Measurements from ENCODE around the gene MPP7.

The MPP7 gene

DNA sequence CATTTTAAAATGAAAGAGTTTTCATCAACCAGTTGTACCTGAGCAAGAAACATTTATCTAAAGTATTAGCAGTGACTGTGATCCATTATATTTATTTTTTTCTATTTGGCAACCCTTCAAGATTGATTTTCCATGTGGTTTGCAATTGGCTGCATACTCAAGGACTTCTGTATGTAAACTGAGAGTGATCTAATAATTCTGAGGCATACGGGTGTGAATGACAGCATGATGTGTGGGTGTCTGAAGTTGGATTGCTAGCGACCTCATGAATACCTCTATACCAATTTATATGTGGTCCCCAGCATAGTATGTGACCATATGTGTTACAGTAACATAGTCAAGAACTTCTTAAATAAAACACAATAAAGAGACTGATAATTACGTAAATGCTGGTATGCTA, 8.2 kb upstream of the MPP7 start:
- Histone ChIP-seq H3K4me2 (ENCODE audit: low read depth, low read length, poor library complexity, severe bottlenecking) (no peak overlapping the region), H3K9ac (ENCODE audit: low read depth, low read length, poor library complexity, severe bottlenecking) (no peak overlapping the region)

DNA sequence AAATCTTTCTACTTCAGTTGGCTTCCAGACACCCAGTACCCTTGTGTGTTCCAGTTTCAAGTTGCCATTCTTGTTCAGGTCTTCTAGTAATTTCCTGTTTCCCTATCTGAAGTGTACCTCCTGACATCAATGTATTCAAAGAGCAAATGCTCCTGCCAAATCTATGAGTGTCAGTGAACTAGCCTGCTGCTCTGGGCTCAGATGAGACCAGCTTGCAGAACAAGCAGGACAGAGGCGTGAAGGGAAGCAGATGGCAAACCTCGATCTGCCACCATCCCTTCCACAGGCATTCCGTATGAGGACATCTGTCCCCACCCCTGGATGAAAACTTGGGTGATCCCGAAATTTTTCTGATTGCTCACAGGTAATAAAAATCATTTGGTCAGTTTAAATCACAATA, 4.4 kb upstream of the MPP7 start:
- no peaks in the 10 kb centered on the region for H3K9me2 ChIP-seq (replicated peaks; ENCODE audit: low read depth, low read length)
- H3K79me2 ChIP-seq (ENCODE audit: insufficient read depth, low read length): no peaks in the 10 kb centered on the region
- no peak overlapping the region for H3K4me3 ChIP-seq (ENCODE audit: low read length, poor library complexity, severe bottlenecking)
- H3K9ac ChIP-seq (ENCODE audit: low read depth, low read length, poor library complexity, severe bottlenecking): no peak overlapping the region
- no peaks in the 10 kb centered on the region for H3K36me3 ChIP-seq (ENCODE audit: insufficient read depth, low read length)
- no peak for TF ChIP-seq EZH2phosphoT487 (IDR thresholded peaks at IDR 0.05; ENCODE audit: borderline replicate concordance)
- TF ChIP-seq, protein P1, sequence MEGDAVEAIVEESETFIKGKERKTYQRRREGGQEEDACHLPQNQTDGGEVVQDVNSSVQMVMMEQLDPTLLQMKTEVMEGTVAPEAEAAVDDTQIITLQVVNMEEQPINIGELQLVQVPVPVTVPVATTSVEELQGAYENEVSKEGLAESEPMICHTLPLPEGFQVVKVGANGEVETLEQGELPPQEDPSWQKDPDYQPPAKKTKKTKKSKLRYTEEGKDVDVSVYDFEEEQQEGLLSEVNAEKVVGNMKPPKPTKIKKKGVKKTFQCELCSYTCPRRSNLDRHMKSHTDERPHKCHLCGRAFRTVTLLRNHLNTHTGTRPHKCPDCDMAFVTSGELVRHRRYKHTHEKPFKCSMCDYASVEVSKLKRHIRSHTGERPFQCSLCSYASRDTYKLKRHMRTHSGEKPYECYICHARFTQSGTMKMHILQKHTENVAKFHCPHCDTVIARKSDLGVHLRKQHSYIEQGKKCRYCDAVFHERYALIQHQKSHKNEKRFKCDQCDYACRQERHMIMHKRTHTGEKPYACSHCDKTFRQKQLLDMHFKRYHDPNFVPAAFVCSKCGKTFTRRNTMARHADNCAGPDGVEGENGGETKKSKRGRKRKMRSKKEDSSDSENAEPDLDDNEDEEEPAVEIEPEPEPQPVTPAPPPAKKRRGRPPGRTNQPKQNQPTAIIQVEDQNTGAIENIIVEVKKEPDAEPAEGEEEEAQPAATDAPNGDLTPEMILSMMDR (conservative IDR thresholded peaks at IDR 0.05; ENCODE audit: low read length): no peak
- H2AFZ ChIP-seq (ENCODE audit: low read length): no peak overlapping the region
- no peaks in the 10 kb centered on the region for H3F3A ChIP-seq (ENCODE audit: low read depth)
- H3K4me1 ChIP-seq (ENCODE audit: insufficient read depth, low read length, poor library complexity, severe bottlenecking): no peaks in the 10 kb centered on the region
- no peaks in the 10 kb centered on the region for H3K27me3 ChIP-seq (ENCODE audit: insufficient read depth, low read length, poor library complexity, severe bottlenecking)
- no peaks in the 10 kb centered on the region for H4K20me1 ChIP-seq (ENCODE audit: insufficient read depth, low read length, poor library complexity, severe bottlenecking)
- H3K9me3 ChIP-seq (ENCODE audit: insufficient read depth, low read depth, low read length): no peaks in the 10 kb centered on the region
- no peak overlapping the region for H3K4me2 ChIP-seq (ENCODE audit: low read depth, low read length, poor library complexity, severe bottlenecking)

More for the DNA sequence above, 8.2 kb upstream of the MPP7 start:
- no peaks in the 10 kb centered on the region for H3K27me3 ChIP-seq (ENCODE audit: insufficient read depth, low read length, poor library complexity, severe bottlenecking)
- H2AFZ ChIP-seq (ENCODE audit: low read length): no peak overlapping the region
- no peaks in the 10 kb centered on the region for H3K4me1 ChIP-seq (ENCODE audit: insufficient read depth, low read length, poor library complexity, severe bottlenecking)
- H3K4me3 ChIP-seq (ENCODE audit: low read length, poor library complexity, severe bottlenecking): no peak overlapping the region
- H3K79me2 ChIP-seq (ENCODE audit: insufficient read depth, low read length): no peaks in the 10 kb centered on the region
- H4K20me1 ChIP-seq (ENCODE audit: insufficient read depth, low read length, poor library complexity, severe bottlenecking): no peaks in the 10 kb centered on the region
- H3F3A ChIP-seq (ENCODE audit: low read depth): no peaks in the 10 kb centered on the region
- no peaks in the 10 kb centered on the region for H3K36me3 ChIP-seq (ENCODE audit: insufficient read depth, low read length)
- H3K9me2 ChIP-seq (replicated peaks; ENCODE audit: low read depth, low read length): no peaks in the 10 kb centered on the region
- TF ChIP-seq, protein P1 (conservative IDR thresholded peaks at IDR 0.05; ENCODE audit: low read length): no peak
- TF ChIP-seq EZH2phosphoT487 (IDR thresholded peaks at IDR 0.05; ENCODE audit: borderline replicate concordance): no peak
- no peaks in the 10 kb centered on the region for H3K9me3 ChIP-seq (ENCODE audit: insufficient read depth, low read depth, low read length)

DNA sequence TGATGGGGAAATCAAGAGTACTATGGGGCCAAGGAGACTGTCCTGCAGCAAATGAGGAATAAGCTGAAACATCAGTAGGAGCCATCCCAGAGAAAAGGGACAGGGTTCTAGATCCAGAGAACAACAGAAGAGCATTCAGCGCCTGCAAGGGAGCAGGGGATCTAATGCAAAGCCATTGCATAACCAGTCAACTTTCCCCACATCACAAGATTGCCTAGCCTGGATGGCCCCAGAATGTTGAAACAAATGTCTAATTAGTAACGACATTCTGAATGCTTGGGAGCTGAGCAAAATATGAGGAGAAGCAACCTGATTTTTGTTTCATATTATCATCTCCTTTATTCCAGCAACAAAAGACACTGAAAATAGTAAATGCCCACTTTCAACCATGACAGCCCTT, 2.7 kb upstream of the MPP7 start:
- no peak for TF ChIP-seq EZH2phosphoT487 (IDR thresholded peaks at IDR 0.05; ENCODE audit: borderline replicate concordance)
- TF ChIP-seq, protein P1 (conservative IDR thresholded peaks at IDR 0.05; ENCODE audit: low read length): no peak
- Histone ChIP-seq H3K9me2 (replicated peaks; ENCODE audit: low read depth, low read length) (no peaks in the 10 kb centered on the region), H3F3A (ENCODE audit: low read depth) (no peaks in the 10 kb centered on the region), H3K27me3 (ENCODE audit: insufficient read depth, low read length, poor library complexity, severe bottlenecking) (no peaks in the 10 kb centered on the region), H3K9me3 (ENCODE audit: insufficient read depth, low read depth, low read length) (no peaks in the 10 kb centered on the region), H2AFZ (ENCODE audit: low read length) (no peak overlapping the region), H3K4me2 (ENCODE audit: low read depth, low read length, poor library complexity, severe bottlenecking) (no peak overlapping the region), H3K4me1 (ENCODE audit: insufficient read depth, low read length, poor library complexity, severe bottlenecking) (peaks cover 6% of the 10 kb centered on the region), H3K4me3 (ENCODE audit: low read length, poor library complexity, severe bottlenecking) (no peak overlapping the region), H3K9ac (ENCODE audit: low read depth, low read length, poor library complexity, severe bottlenecking) (no peak overlapping the region), H4K20me1 (ENCODE audit: insufficient read depth, low read length, poor library complexity, severe bottlenecking) (no peaks in the 10 kb centered on the region), H3K36me3 (ENCODE audit: insufficient read depth, low read length) (no peaks in the 10 kb centered on the region), H3K79me2 (ENCODE audit: insufficient read depth, low read length) (no peaks in the 10 kb centered on the region)
